GM12872 (cell line): ENCODE measurements around the gene NGF.

Experiments used
- TF ChIP-seq, protein P1 (sequence below): IDR thresholded peaks from 3 replicates; pipeline ENCODE4 v1.5.1; 2011; ENCODE audit warnings: low read depth, mild to moderate bottlenecking, low read length, moderate library complexity; ENCODE audit not compliant: insufficient read depth

NGF gene

DNA sequence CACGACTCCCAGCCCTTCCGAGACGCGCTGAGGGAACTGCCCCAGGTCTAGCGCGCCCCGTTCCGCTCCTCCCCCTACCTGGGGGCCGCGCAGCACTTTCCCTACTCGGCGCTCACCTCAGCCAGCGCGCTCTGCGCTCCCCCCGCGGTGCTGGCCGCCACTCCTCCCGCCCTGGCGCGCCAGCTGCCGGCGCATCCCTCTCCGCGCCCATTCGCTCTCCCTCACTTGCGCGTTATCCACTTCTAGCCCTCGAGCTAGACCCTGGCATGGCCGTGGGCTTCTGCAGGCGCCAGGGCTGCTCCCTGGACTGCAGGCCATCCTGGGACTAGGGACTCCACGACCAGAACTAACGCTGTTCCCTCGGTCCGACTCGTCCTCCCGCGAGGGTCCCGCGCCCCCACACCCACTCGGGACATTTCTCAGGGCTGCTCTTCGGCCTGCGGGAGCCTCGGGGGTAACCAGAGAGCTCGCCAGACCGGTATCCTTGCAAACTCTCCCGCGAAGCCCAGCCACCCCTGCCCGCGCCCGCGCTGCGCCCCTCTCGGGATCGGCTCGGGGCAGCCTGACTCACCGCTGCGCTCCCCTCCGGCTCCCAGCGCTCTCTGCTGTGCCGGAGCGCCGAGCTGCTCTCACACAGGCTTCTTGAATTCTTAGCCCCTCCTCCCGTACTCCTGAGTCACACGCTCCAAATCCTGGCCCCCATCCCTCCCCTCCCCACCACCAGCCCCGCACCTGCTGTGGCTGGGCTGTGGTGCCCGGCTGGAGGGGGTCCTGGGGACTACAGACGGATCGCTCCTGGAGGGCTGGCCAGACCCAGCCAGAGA lies at the start of gene NGF:
Gene NGF, minus strand, starts transcription at position 617 of the 824 bp plus-strand sequence. CDS start 51,454 bp downstream, outside the sequence.
- TF ChIP-seq, protein P1, sequence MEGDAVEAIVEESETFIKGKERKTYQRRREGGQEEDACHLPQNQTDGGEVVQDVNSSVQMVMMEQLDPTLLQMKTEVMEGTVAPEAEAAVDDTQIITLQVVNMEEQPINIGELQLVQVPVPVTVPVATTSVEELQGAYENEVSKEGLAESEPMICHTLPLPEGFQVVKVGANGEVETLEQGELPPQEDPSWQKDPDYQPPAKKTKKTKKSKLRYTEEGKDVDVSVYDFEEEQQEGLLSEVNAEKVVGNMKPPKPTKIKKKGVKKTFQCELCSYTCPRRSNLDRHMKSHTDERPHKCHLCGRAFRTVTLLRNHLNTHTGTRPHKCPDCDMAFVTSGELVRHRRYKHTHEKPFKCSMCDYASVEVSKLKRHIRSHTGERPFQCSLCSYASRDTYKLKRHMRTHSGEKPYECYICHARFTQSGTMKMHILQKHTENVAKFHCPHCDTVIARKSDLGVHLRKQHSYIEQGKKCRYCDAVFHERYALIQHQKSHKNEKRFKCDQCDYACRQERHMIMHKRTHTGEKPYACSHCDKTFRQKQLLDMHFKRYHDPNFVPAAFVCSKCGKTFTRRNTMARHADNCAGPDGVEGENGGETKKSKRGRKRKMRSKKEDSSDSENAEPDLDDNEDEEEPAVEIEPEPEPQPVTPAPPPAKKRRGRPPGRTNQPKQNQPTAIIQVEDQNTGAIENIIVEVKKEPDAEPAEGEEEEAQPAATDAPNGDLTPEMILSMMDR = no peak

DNA sequence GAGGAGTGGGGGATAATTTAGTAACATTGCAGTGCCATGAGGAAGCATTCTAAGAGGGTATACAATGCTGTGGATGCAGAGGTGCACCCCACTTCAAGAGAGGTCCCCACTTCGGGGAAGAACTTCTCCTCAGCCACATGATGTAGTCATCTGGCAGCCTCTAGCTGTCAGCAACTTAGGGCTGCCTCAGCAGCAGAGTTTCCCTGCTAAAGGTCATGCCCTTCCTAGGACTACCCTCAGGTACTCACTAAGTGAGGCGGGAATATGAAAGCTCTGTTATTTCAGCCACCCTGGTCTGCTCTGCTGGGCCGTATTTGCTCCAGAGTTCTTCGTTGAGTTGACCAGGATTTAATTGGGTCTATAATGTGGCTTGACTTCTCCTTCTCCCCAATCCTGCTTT lies 41.9 kb upstream of the NGF start:
- TF ChIP-seq, protein P1 = no peak

DNA sequence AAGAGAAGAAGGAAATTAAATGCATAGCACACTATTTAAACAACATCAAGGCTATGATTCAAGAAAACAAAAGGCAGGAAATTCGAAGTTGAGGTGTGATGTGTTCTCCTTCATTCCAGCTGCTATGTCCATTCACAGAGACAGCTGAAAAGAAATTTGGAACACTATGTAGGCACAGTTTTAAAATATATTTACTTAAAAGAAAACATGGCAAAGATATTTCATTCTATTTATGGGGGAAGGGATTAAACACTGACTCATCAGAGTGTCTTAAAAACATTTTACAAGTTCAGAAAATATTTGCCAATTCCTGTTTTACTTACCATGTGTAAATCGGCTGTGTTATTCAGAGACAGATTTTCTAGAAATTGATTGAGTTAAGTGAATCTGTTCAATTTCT lies 39.4 kb upstream of the NGF start:
- TF ChIP-seq, protein P1 = no peak

DNA sequence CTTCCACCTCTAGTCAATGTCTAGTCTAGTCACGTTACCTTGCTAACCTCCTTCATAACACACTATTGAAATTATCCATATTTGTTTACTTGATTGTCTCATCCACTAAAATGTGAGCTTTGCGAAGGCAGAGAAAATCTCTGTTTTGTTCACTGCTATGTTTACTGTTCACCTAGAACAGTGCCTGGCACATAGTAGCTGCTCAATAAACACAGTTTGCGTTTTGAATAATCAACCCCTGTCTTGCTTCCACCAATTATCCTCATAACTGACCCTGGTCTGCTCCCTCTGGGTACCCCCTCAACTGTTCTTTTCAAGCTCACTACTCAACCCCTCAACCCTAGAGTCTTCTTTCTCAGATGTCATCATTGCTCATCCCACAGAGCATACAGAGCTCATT lies 36.5 kb upstream of the NGF start:
- TF ChIP-seq, protein P1 = no peak

DNA sequence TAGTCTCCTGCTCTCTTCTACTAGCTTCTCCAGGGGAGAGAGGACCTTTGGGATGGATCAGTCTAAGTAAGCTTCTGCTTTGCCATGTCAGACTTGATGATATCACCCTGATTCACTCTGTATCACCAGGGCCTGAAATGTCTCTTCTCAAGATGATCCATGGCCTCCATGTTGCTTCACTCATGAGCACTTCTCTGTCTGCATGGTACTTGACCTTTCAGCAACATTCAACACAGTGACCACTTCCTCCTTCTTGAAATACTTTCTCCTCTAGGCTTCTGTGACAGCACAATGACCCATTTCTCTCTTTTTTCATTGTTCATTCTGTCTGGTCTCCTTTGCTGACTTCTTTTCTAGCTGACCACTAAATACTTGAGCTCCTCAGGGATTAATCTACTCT lies 35.3 kb upstream of the NGF start:
- TF ChIP-seq, protein P1 = no peak

DNA sequence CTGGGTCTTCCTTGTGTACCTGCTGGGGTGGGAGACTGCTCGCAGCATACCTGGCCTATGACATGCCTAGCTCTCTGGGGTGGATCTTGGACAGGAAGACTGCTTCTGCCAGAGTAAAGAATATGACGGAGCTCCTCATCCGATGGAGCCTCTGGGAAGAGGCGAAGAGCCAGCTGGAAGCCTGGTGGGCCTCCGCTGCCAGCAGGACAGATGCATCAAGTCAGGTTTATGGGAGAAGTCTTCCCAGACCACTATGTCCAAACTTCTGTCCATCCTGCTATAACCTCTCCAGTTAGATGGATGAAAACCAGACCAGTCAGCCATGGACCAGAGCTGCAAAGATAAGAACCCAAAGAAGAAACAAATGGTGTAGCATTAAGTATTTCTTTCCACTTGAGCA lies 27.7 kb upstream of the NGF start:
- TF ChIP-seq, protein P1 = no peak

DNA sequence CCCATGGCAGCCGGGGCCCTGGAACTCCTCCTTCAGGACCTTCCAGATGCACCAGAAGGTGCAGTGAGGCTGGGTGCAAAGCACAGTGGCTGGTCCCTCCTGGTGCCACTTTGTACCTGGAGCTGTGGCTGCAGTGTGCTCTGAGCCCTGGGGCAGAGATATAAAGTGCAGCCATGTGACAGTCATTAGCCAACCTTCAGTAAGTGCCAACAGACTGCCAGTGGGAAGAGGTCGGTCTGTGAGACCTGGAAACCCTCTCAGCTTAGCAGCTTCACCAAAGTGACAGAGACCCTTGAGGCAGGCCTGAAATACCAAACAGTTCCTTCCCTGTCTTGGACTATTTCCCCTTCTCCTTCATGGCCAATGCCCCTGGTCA lies 26.7 kb upstream of the NGF start:
- TF ChIP-seq, protein P1 = no peak
